ENCODE measurements around the gene DDX3X. TPM values are rescaled to one million over a fixed set of nuclear protein-coding genes. Genes with fewer than 3 reads are reported as not detected.

DDX3X gene
- total and polyA plus RNA-seq, 9 of the 15 experiments (the other 6 are each of a cell fraction or from before 2014, with no cell fraction given) = 51.3 to 232 (median 138) TPM

DNA sequence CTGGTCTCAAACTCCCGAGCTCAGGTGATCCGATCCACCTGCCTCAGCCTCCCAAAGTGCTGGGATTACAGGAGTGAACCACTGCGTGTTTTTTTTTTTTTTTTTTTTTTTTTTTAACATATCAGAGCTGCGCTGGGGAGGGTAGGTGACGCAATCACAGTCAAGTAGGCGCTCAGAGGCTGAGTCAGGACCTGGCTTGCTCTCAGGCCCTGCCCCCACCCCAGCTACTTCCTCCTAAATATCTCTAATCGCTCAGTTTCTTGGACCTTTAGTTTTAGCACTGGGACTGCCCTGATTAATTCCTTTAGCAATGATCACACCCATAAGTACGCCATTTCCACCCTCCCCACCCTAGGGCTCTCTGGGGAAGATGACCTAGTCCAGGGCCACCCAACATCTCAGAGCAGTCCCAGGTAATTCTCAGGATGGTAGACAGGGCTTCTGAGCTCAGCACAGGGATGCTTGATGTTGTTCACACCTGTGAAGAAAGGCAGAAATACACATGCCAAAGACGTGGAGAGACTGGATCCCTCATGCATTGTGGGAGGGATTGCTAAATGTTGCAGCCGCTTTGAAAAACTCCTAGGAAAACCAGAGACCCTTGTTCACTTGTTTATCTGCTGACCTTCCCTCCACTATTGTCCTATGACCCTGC, 50.2 kb downstream of the DDX3X start (continued):
- TF ChIP-seq, protein P1, sequence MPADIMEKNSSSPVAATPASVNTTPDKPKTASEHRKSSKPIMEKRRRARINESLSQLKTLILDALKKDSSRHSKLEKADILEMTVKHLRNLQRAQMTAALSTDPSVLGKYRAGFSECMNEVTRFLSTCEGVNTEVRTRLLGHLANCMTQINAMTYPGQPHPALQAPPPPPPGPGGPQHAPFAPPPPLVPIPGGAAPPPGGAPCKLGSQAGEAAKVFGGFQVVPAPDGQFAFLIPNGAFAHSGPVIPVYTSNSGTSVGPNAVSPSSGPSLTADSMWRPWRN (IDR thresholded peaks at IDR 0.05; ENCODE audit: low read depth) = no peak
- TF ChIP-seq NFRKB (IDR thresholded peaks at IDR 0.05; ENCODE audit: low read depth) (0 out of 2 replicates have a peak, but pooled peaks have one; percentile 7), EP300 (IDR thresholded peaks at IDR 0.05; ENCODE audit: low read length) (peak; percentile 73), ZNF232 (CRISPR knock-in tag; IDR thresholded peaks at IDR 0.05) (no peak), PHB2 (IDR thresholded peaks at IDR 0.05; ENCODE audit: low read depth) (no peak), ZNF76 (CRISPR knock-in tag; IDR thresholded peaks at IDR 0.05; ENCODE audit: borderline replicate concordance) (no peak), NR2C2 (CRISPR knock-in tag; IDR thresholded peaks at IDR 0.05) (no peak), NR2C2 (tag; IDR thresholded peaks at IDR 0.05) (no peak), ZKSCAN1 (IDR thresholded peaks at IDR 0.05; ENCODE audit: low read depth, low read length) (no peak), ZNF184 (CRISPR knock-in tag; IDR thresholded peaks at IDR 0.05) (no peak), GATA2 (CRISPR knock-in tag; IDR thresholded peaks at IDR 0.05) (no peak), HNRNPUL1 (IDR thresholded peaks at IDR 0.05; ENCODE audit: low read length) (no peak), BRD9 (IDR thresholded peaks at IDR 0.05; ENCODE audit: low read depth, partially characterized antibody) (no peak), MCM2 (IDR thresholded peaks at IDR 0.05; ENCODE audit: low read depth) (no peak), MYBL2 (IDR thresholded peaks at IDR 0.05; ENCODE audit: low read depth) (no peak), MYBL2 (CRISPR knock-in tag; IDR thresholded peaks at IDR 0.05; ENCODE audit: borderline replicate concordance) (no peak)
- TF ChIP-seq, protein P2, sequence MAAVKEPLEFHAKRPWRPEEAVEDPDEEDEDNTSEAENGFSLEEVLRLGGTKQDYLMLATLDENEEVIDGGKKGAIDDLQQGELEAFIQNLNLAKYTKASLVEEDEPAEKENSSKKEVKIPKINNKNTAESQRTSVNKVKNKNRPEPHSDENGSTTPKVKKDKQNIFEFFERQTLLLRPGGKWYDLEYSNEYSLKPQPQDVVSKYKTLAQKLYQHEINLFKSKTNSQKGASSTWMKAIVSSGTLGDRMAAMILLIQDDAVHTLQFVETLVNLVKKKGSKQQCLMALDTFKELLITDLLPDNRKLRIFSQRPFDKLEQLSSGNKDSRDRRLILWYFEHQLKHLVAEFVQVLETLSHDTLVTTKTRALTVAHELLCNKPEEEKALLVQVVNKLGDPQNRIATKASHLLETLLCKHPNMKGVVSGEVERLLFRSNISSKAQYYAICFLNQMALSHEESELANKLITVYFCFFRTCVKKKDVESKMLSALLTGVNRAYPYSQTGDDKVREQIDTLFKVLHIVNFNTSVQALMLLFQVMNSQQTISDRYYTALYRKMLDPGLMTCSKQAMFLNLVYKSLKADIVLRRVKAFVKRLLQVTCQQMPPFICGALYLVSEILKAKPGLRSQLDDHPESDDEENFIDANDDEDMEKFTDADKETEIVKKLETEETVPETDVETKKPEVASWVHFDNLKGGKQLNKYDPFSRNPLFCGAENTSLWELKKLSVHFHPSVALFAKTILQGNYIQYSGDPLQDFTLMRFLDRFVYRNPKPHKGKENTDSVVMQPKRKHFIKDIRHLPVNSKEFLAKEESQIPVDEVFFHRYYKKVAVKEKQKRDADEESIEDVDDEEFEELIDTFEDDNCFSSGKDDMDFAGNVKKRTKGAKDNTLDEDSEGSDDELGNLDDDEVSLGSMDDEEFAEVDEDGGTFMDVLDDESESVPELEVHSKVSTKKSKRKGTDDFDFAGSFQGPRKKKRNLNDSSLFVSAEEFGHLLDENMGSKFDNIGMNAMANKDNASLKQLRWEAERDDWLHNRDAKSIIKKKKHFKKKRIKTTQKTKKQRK (IDR thresholded peaks at IDR 0.05; ENCODE audit: borderline replicate concordance, low read depth, low read length) = no peak
- TF ChIP-seq, protein P3, sequence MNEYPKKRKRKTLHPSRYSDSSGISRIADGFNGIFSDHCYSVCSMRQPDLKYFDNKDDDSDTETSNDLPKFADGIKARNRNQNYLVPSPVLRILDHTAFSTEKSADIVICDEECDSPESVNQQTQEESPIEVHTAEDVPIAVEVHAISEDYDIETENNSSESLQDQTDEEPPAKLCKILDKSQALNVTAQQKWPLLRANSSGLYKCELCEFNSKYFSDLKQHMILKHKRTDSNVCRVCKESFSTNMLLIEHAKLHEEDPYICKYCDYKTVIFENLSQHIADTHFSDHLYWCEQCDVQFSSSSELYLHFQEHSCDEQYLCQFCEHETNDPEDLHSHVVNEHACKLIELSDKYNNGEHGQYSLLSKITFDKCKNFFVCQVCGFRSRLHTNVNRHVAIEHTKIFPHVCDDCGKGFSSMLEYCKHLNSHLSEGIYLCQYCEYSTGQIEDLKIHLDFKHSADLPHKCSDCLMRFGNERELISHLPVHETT (CRISPR knock-in tag; conservative IDR thresholded peaks at IDR 0.05 in 1 of 2, IDR thresholded peaks at IDR 0.05 in 1 of 2) = no peak
